GM23338 (cell line): ENCODE measurements around the gene DCLRE1B. TPM values are rescaled to one million over a fixed set of nuclear protein-coding genes. Genes with fewer than 3 reads are reported as not detected.

Source experiments
- ATAC-seq: fragments of 200-7000 bp; cut with Tn5 transposase; 3 replicates; pipeline ENCODE4 v1.9.1; 2020
- DNase-seq: peaks from one replicate; pipeline ENCODE4 v3.0.0-alpha.2; 2015; ENCODE audit warnings: low spot score
- H2AFZ ChIP-seq: fragments of 200-600 bp; sonication (generic); 2 replicates; pipeline ENCODE4 v1.8.0; 2016; ENCODE audit warnings: antibody characterized with exemption, mild to moderate bottlenecking, moderate library complexity
- H3F3A ChIP-seq: fragments of 200-600 bp; sonication (generic); replicated peaks from 2 replicates; pipeline ENCODE4 v1.8.0; 2017; ENCODE audit warnings: antibody characterized with exemption, mixed run types, low read depth
- H3K27ac ChIP-seq: fragments of 200-600 bp; sonication (generic); 2 replicates; pipeline ENCODE4 v1.6.1; 2016; ENCODE audit warnings: low read depth
- H3K27me3 ChIP-seq: fragments of 200-600 bp; sonication (generic); 2 replicates; pipeline ENCODE4 v1.8.0; 2016; ENCODE audit warnings: mild to moderate bottlenecking, mixed run types, moderate library complexity; ENCODE audit not compliant: insufficient read depth
- H3K36me3 ChIP-seq: fragments of 200-600 bp; sonication (generic); 2 replicates; pipeline ENCODE4 v1.8.0; 2016; ENCODE audit warnings: mild to moderate bottlenecking; ENCODE audit not compliant: insufficient read depth
- H3K4me1 ChIP-seq: fragments of 200-600 bp; sonication (generic); 2 replicates; pipeline ENCODE4 v1.8.0; 2016; ENCODE audit warnings: mild to moderate bottlenecking, moderate library complexity; ENCODE audit not compliant: insufficient read depth
- H3K4me2 ChIP-seq: fragments of 200-600 bp; sonication (generic); 2 replicates; pipeline ENCODE4 v1.7.1; 2017; ENCODE audit warnings: mixed run types
- H3K4me3 ChIP-seq: fragments of 200-600 bp; sonication (generic); 2 replicates; pipeline ENCODE4 v1.6.1; 2016; ENCODE audit warnings: mixed run types
- H3K79me2 ChIP-seq: fragments of 200-600 bp; sonication (generic); replicated peaks from 2 replicates; pipeline ENCODE4 v1.8.0; 2017; ENCODE audit warnings: mild to moderate bottlenecking; ENCODE audit not compliant: insufficient read depth
- H3K9me2 ChIP-seq: fragments of 200-600 bp; sonication (generic); 2 replicates; pipeline ENCODE4 v1.8.0; 2017; ENCODE audit not compliant: insufficient read depth
- H4K20me1 ChIP-seq: fragments of 200-600 bp; sonication (generic); replicated peaks from 2 replicates; pipeline ENCODE4 v1.8.0; 2017; ENCODE audit warnings: mild to moderate bottlenecking; ENCODE audit not compliant: insufficient read depth
- H3K27ac Mint-ChIP-seq: 2 replicates; pipeline ENCODE4 v1.8.0; 2020; ENCODE audit warnings: inconsistent platforms, mild to moderate bottlenecking, moderate library complexity, mixed read lengths
- H3K27me3 Mint-ChIP-seq: 3 replicates; pipeline ENCODE4 v1.8.0; 2022; ENCODE audit warnings: low read depth, mild to moderate bottlenecking, moderate library complexity, mixed read lengths, inconsistent platforms; ENCODE audit not compliant: insufficient read depth, poor library complexity
- H3K36me3 Mint-ChIP-seq: 3 replicates; pipeline ENCODE4 v1.8.0; 2021; ENCODE audit warnings: low read depth, mild to moderate bottlenecking, inconsistent platforms, moderate library complexity, mixed read lengths
- H3K4me1 Mint-ChIP-seq: 3 replicates; pipeline ENCODE4 v1.8.0; 2020; ENCODE audit warnings: mild to moderate bottlenecking, inconsistent platforms, mixed read lengths
- H3K4me3 Mint-ChIP-seq: 3 replicates; pipeline ENCODE4 v1.8.0; 2021; ENCODE audit warnings: moderate library complexity, mild to moderate bottlenecking, inconsistent platforms, mixed read lengths
- H3K9me3 Mint-ChIP-seq: 3 replicates; pipeline ENCODE4 v1.8.0; 2020; ENCODE audit warnings: moderate library complexity, mild to moderate bottlenecking, inconsistent platforms, mixed read lengths
- CREB1 ChIP-seq: fragments of 250-450 bp; sonication (Bioruptor Pico); IDR thresholded peaks from 2 replicates; pipeline ENCODE4 v1.5.0; 2020; ENCODE audit warnings: low read depth, mild to moderate bottlenecking, moderate library complexity
- CTCF ChIP-seq, 2 experiments: fragments of 200-600 bp in 1 of 2; sonication (generic) in 1 of 2; conservative IDR thresholded peaks; 2 replicates each; pipeline versions ENCODE4 v1.5.1 to v1.6.1; 2016 to 2017; ENCODE audit warnings: antibody characterized with exemption in 2 of 2, low read depth in 2 of 2, mild to moderate bottlenecking in 2 of 2, moderate library complexity in 1 of 2
- ETS1 ChIP-seq: IDR thresholded peaks from 2 replicates; pipeline ENCODE4 v1.6.1; 2016; ENCODE audit warnings: antibody characterized with exemption
- EZH2 ChIP-seq: fragments of 200-600 bp; sonication (generic); IDR thresholded peaks from one replicate; pipeline ENCODE4 v1.8.0; 2017; ENCODE audit warnings: antibody characterized with exemption, mild to moderate bottlenecking, low read depth; ENCODE audit not compliant: unreplicated experiment
- EZH2phosphoT487 ChIP-seq: fragments of 200-600 bp; sonication (generic); IDR thresholded peaks from one replicate; pipeline ENCODE4 v1.8.1; 2018; ENCODE audit warnings: antibody characterized with exemption; ENCODE audit not compliant: unreplicated experiment
- JUNB ChIP-seq: IDR thresholded peaks from one replicate; pipeline ENCODE4 v1.6.1; 2016; ENCODE audit warnings: antibody characterized with exemption; ENCODE audit not compliant: unreplicated experiment
- NANOG ChIP-seq: IDR thresholded peaks from 2 replicates; pipeline ENCODE4 v1.6.1; 2016; ENCODE audit warnings: antibody characterized with exemption, borderline replicate concordance
- POLR2AphosphoS5 ChIP-seq: IDR thresholded peaks from 2 replicates; pipeline ENCODE4 v1.6.1; 2016; ENCODE audit warnings: antibody characterized with exemption, low read depth
- REST ChIP-seq: IDR thresholded peaks from one replicate; pipeline ENCODE4 v1.6.1; 2018; ENCODE audit warnings: antibody characterized with exemption; ENCODE audit not compliant: unreplicated experiment
- STAT1 ChIP-seq: IDR thresholded peaks from one replicate; pipeline ENCODE4 v1.6.1; 2016; ENCODE audit warnings: antibody characterized with exemption; ENCODE audit not compliant: unreplicated experiment
- ZNF114 ChIP-seq: fragments of 250-450 bp; sonication (Bioruptor Pico); IDR thresholded peaks from 2 replicates; pipeline ENCODE4 v1.5.0; 2020; ENCODE audit warnings: mild to moderate bottlenecking, moderate library complexity
- ZNF331 ChIP-seq: fragments of 250-450 bp; sonication (Bioruptor Pico); IDR thresholded peaks from 2 replicates; pipeline ENCODE4 v1.5.0; 2020; ENCODE audit warnings: low read depth, mild to moderate bottlenecking, moderate library complexity
- ZNF462 ChIP-seq: fragments of 250-450 bp; sonication (Bioruptor Pico); IDR thresholded peaks from 2 replicates; pipeline ENCODE4 v1.5.0; 2020; ENCODE audit warnings: mild to moderate bottlenecking, moderate library complexity
- polyA plus RNA-seq: library from polyadenylated mRNA; unstranded; fragments of >200 nt; fragmentation: Nextera tagmentation; extraction: Ambion mirVana; gene quantifications from 2 replicates; pipeline ENCODE4 v1.2.1, GENCODE V29; 2016
- total RNA-seq: library from RNA; depleted of rRNA; stranded (reverse); fragments of >200 nt; shearing (Covaris generic); gene quantifications from 2 replicates; pipeline ENCODE4 v1.2.3, GENCODE V29; 2014

DCLRE1B gene
- total and polyA plus RNA-seq, 2 experiments from 2014 or later = 6.3 to 9.7 TPM

GRCh38 chr1:113893267-113893666 is 11.9 kb upstream of the DCLRE1B start:
- no peak for ATAC-seq
- H3K27me3 ChIP-seq = no peaks in the 10 kb centered on the region
- H3K4me2 ChIP-seq = no peak overlapping the region
- no peaks in the 10 kb centered on the region for H3K4me1 ChIP-seq
- H3K27ac ChIP-seq = no peak overlapping the region
- Mint-ChIP-seq H3K9me3 (no peaks in the 10 kb centered on the region), H3K36me3 (peaks cover 10% of the 10 kb centered on the region; the same call in 1 of the 3 replicates), H3K4me3 (no peak overlapping the region), H3K27ac (no peak overlapping the region), H3K4me1 (no peaks in the 10 kb centered on the region), H3K27me3 (no peaks in the 10 kb centered on the region)
- TF ChIP-seq EZH2phosphoT487 (no peak), ZNF114 (no peak), NANOG (no peak), EZH2 (no peak), POLR2AphosphoS5 (no peak), CTCF (conservative IDR thresholded peaks at IDR 0.05; ENCODE audit: low read depth in 2 of 2) (no peak), ZNF462 (CRISPR knock-in tag) (no peak), JUNB (no peak), ZNF331 (CRISPR knock-in tag) (no peak), CREB1 (CRISPR knock-in tag) (no peak), STAT1 (no peak), ETS1 (no peak), REST (no peak)
- no peak overlapping the region for H3K4me3 ChIP-seq
- no peaks in the 10 kb centered on the region for H3K36me3 ChIP-seq
- H4K20me1 ChIP-seq = no peaks in the 10 kb centered on the region
- no peaks in the 10 kb centered on the region for H3K9me2 ChIP-seq
- DNase-seq = no peak
- H3F3A ChIP-seq = no peaks in the 10 kb centered on the region
- no peaks in the 10 kb centered on the region for H3K79me2 ChIP-seq
- H2AFZ ChIP-seq = no peak overlapping the region
